ENCODE results near the gene PHGDH.

- TF ChIP-seq GABPA (IDR thresholded peaks at IDR 0.05; ENCODE audit: low read depth) (no peak), CTCF (IDR thresholded peaks at IDR 0.05; ENCODE audit: insufficient read depth, low read length) (no peak), SPI1 (IDR thresholded peaks at IDR 0.05; ENCODE audit: borderline replicate concordance, low read depth) (no peak), POLR2AphosphoS5 (IDR thresholded peaks at IDR 0.05; ENCODE audit: low read depth) (peak; percentile 84)
Measured at GRCh38 chr1:119711804-119712341, at the start of gene PHGDH.

Measured in HL-60 (cell line).